ENCODE results near the gene ITGB1. TPM values are rescaled to one million over a fixed set of nuclear protein-coding genes. Genes with fewer than 3 reads are reported as not detected.

The ITGB1 gene
- total and polyA plus RNA-seq, 9 of the 15 experiments (the other 6 are each of a cell fraction or from before 2014, with no cell fraction given) = 40.2 to 194 (median 155) TPM

DNA sequence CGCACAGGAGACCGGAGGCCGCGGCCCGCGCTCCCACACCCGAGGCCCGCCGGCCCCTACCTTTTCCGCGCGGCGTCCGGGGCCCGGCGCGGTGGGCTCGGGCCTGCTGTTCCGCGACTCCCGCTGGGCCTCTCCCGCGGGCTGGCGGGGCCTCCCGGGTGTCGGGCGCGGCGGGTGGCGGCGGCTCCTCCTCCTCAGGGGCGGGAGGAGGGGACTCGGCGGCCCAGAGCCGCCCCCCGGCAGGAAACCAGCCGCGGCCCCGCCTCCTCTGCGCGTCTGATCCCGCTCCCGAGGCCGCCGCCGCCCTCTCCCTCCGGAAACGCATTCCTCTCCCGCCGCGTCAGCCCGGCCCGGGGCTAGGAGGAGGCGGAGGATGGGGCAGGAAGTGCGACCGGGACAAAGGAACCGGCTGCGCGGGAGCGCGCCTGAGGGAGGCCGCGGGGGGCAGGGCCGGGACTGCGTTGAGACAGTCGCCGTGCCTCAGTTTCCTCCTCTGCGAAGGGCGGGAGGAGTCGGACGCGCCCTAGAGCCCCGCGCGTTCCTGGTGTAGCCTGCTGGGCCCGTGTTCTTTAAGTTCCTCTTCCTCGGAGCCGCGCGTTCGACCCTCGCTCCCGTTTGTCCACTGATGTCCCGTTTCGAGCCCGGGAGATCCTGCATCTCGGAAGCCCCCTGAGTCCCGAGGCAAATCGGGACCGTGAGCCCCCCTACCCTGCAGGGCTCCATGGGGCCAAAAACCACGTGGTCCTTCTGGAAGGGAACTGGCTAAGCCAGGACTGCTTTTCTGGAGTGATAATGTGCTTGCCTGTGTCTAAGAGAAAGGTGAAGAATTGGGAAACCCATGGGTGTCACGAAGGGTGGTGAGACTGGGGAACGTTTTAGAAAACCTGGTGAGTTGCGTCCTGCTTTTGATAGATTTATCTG lies at the start of gene ITGB1 (continued):
- no peak for TF ChIP-seq E4F1 (CRISPR knock-in tag; IDR thresholded peaks at IDR 0.05; ENCODE audit: borderline replicate concordance)
- no peak for TF ChIP-seq ZNF384 (IDR thresholded peaks at IDR 0.05; ENCODE audit: low read depth, low read length)
- TF ChIP-seq ZNF408 (CRISPR knock-in tag; IDR thresholded peaks at IDR 0.05; ENCODE audit: low read depth) = no peak
- peak; percentile 88; the same call in 1 of the 2 replicates for TF ChIP-seq ZNF830 (CRISPR knock-in tag; IDR thresholded peaks at IDR 0.05)
- TF ChIP-seq RUNX1 (IDR thresholded peaks at IDR 0.05; ENCODE audit: low read depth) = no peak
- TF ChIP-seq GTF2A2 (tag; IDR thresholded peaks at IDR 0.05) = no peak
- no peak for TF ChIP-seq IRF1 (CRISPR knock-in tag; IDR thresholded peaks at IDR 0.05; ENCODE audit: borderline replicate concordance)
- TF ChIP-seq MXI1 (IDR thresholded peaks at IDR 0.05; ENCODE audit: low read depth, low read length) = no peak
- no peak for TF ChIP-seq KLF6 (CRISPR knock-in tag; IDR thresholded peaks at IDR 0.05; ENCODE audit: borderline replicate concordance)
- no peak for TF ChIP-seq KLF10 (CRISPR knock-in tag; IDR thresholded peaks at IDR 0.05)
- no peak; the same call in 1 of the 2 replicates for TF ChIP-seq MBD2 (IDR thresholded peaks at IDR 0.05; ENCODE audit: borderline replicate concordance, low read depth)
- no peak for TF ChIP-seq PHB (CRISPR knock-in tag; IDR thresholded peaks at IDR 0.05)
- TF ChIP-seq GABPB1 (CRISPR knock-in tag; IDR thresholded peaks at IDR 0.05) = peak; percentile 88
- TF ChIP-seq, protein P1, sequence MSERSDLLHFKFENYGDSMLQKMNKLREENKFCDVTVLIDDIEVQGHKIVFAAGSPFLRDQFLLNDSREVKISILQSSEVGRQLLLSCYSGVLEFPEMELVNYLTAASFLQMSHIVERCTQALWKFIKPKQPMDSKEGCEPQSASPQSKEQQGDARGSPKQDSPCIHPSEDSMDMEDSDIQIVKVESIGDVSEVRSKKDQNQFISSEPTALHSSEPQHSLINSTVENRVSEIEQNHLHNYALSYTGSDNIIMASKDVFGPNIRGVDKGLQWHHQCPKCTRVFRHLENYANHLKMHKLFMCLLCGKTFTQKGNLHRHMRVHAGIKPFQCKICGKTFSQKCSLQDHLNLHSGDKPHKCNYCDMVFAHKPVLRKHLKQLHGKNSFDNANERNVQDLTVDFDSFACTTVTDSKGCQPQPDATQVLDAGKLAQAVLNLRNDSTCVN (CRISPR knock-in tag; IDR thresholded peaks at IDR 0.05) = no peak
- TF ChIP-seq RAD21 (CRISPR knock-in tag; conservative IDR thresholded peaks at IDR 0.05 in 1 of 2, IDR thresholded peaks at IDR 0.05 in 1 of 2) = 0 out of 4 replicates have a peak, but pooled peaks of 1 of the 2 experiments have one; percentile 9
- no peak for TF ChIP-seq ZNF551 (CRISPR knock-in tag; IDR thresholded peaks at IDR 0.05)
- TF ChIP-seq, protein P2, sequence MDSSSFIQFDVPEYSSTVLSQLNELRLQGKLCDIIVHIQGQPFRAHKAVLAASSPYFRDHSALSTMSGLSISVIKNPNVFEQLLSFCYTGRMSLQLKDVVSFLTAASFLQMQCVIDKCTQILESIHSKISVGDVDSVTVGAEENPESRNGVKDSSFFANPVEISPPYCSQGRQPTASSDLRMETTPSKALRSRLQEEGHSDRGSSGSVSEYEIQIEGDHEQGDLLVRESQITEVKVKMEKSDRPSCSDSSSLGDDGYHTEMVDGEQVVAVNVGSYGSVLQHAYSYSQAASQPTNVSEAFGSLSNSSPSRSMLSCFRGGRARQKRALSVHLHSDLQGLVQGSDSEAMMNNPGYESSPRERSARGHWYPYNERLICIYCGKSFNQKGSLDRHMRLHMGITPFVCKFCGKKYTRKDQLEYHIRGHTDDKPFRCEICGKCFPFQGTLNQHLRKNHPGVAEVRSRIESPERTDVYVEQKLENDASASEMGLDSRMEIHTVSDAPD (CRISPR knock-in tag; IDR thresholded peaks at IDR 0.05) = no peak
- no peak; the same call in none of the 2 replicates for TF ChIP-seq ZNF766 (CRISPR knock-in tag; conservative IDR thresholded peaks at IDR 0.05)
- TF ChIP-seq ZFP1 (CRISPR knock-in tag; IDR thresholded peaks at IDR 0.05) = no peak
- TF ChIP-seq CGGBP1 (CRISPR knock-in tag; IDR thresholded peaks at IDR 0.05) = no peak
- peak; percentile 57 for TF ChIP-seq CREB1 (IDR thresholded peaks at IDR 0.05)
- TF ChIP-seq CREB1 (CRISPR knock-in tag; IDR thresholded peaks at IDR 0.05) = no peak
